Measurements from ENCODE around the gene APOA4. TPM values are rescaled to one million over a fixed set of nuclear protein-coding genes. Genes with fewer than 3 reads are reported as not detected.

Gene APOA4
- total RNA-seq, 1 experiment from 2014 or later: not detected

- DNase-seq (ENCODE audit: low read depth, low spot score) (no peak), ATAC-seq (no peak)
- in situ Hi-C loops (cut with HindIII; ENCODE audit: low pct_unique_long_range_greater_than_20kb, low sequenced_read_pairs) (no loop called here), intact Hi-C loops (cut with micrococcal nuclease; ENCODE audit: unreplicated experiment) (no loop called here)
- Histone ChIP-seq H3K4me3 (ENCODE audit: low read depth in 2 of 2, low read length in 2 of 2) (no peak overlapping the region), H3K4me1 (ENCODE audit: control insufficient read depth, insufficient read depth, low read length) (peaks cover 8% of the 10 kb centered on the region; the same call in 1 of the 2 replicates), H3K27ac (ENCODE audit: low read length) (no peak overlapping the region), H3K9me3 (ENCODE audit: control insufficient read depth, insufficient read depth, low read depth, low read length) (no peaks in the 10 kb centered on the region), H3K27me3 (ENCODE audit: control insufficient read depth, insufficient read depth, low read length) (no peaks in the 10 kb centered on the region), H3K36me3 (ENCODE audit: control insufficient read depth, insufficient read depth, low read length) (peaks cover 3% of the 10 kb centered on the region; the same call in 1 of the 2 replicates)
- TF ChIP-seq TCF7L2 (IDR thresholded peaks at IDR 0.05; ENCODE audit: low read depth, low read length) (no peak), POLR2AphosphoS5 (IDR thresholded peaks at IDR 0.05; ENCODE audit: low read depth, low read length) (no peak), SIN3A (IDR thresholded peaks at IDR 0.05; ENCODE audit: borderline replicate concordance, insufficient read depth, low read depth, low read length) (no peak), CTCF (IDR thresholded peaks at IDR 0.05) (no peak), REST (IDR thresholded peaks at IDR 0.05; ENCODE audit: insufficient read depth in 1 of 2, low read depth in 2 of 2, low read length in 1 of 2) (no peak)
- ChIA-PET POLR2A (no interaction called here), CTCF (interaction anchor here (0.7 to 1.3 kb wide), 3 partner anchors 20 to 1637 kb away, joined by 4 to 6 read pairs (median 4); partner anchors contain the start of gene APOA5)
- no TSS peak for BruUV-seq (replicated peaks)
Observed at GRCh38 chr11:116855413-116855812, 32.3 kb upstream of the APOA4 start.

GRCh38 chr11:116853461-116854073 lies 30.5 kb upstream of the APOA4 start:
- intact Hi-C loops (cut with micrococcal nuclease; ENCODE audit: unreplicated experiment): no loop called here
- TF ChIP-seq TCF7L2 (IDR thresholded peaks at IDR 0.05; ENCODE audit: low read depth, low read length): no peak
- TF ChIP-seq POLR2AphosphoS5 (IDR thresholded peaks at IDR 0.05; ENCODE audit: low read depth, low read length): no peak
- TF ChIP-seq REST (IDR thresholded peaks at IDR 0.05; ENCODE audit: insufficient read depth in 1 of 2, low read depth in 2 of 2, low read length in 1 of 2): no peak
- no peak for TF ChIP-seq SIN3A (IDR thresholded peaks at IDR 0.05; ENCODE audit: borderline replicate concordance, insufficient read depth, low read depth, low read length)
- TF ChIP-seq CTCF (IDR thresholded peaks at IDR 0.05): no peak
- H3K9me3 ChIP-seq (ENCODE audit: control insufficient read depth, insufficient read depth, low read depth, low read length): no peaks in the 10 kb centered on the region
- H3K4me1 ChIP-seq (ENCODE audit: control insufficient read depth, insufficient read depth, low read length): peaks cover 8% of the 10 kb centered on the region; the same call in 1 of the 2 replicates
- no peak overlapping the region; the same call in 1 of the 2 replicates for H3K27ac ChIP-seq (ENCODE audit: low read length)
- ATAC-seq: peak; percentile 78
- H3K27me3 ChIP-seq (ENCODE audit: control insufficient read depth, insufficient read depth, low read length): no peaks in the 10 kb centered on the region
- peak; percentile 41 for DNase-seq (ENCODE audit: low read depth, low spot score)
- CTCF ChIA-PET: no interaction called here
- no TSS peak for BruUV-seq (replicated peaks)
- H3K36me3 ChIP-seq (ENCODE audit: control insufficient read depth, insufficient read depth, low read length): peaks cover 3% of the 10 kb centered on the region; the same call in 1 of the 2 replicates
- no peak overlapping the region for H3K4me3 ChIP-seq (ENCODE audit: low read depth in 2 of 2, low read length in 2 of 2)
- POLR2A ChIA-PET: no interaction called here
- in situ Hi-C loops (cut with HindIII; ENCODE audit: low pct_unique_long_range_greater_than_20kb, low sequenced_read_pairs): no loop called here

Data from Panc1 (cell line).